Stimulated activated CD8-positive, alpha-beta memory T cell treated with anti-CD3 and anti-CD28 coated beads, Interleukin-2, amount 100 ng/mL, for 48 hours (primary cell): ENCODE measurements around the gene TP53TG3B.
"Not testable (repeated sequence)": the region's sequence is repeated elsewhere in the genome, so short reads cannot be mapped to it uniquely, and the experiment has no call there.

Experiments
- DNase-seq, 2 donors: peaks; one replicate each; pipeline ENCODE4 v3.0.0-alpha.2; 2020; ENCODE audit warnings: low read depth in 2 of 2

Gene TP53TG3B

GRCh38 chr16:33360541-33360940 is at the start of gene TP53TG3B:
TSS of gene TP53TG3B (plus strand) at chr16:33360841. CDS start at chr16:33360909, 68 bp downstream.
- not testable (repeated sequence) for DNase-seq

DNA sequence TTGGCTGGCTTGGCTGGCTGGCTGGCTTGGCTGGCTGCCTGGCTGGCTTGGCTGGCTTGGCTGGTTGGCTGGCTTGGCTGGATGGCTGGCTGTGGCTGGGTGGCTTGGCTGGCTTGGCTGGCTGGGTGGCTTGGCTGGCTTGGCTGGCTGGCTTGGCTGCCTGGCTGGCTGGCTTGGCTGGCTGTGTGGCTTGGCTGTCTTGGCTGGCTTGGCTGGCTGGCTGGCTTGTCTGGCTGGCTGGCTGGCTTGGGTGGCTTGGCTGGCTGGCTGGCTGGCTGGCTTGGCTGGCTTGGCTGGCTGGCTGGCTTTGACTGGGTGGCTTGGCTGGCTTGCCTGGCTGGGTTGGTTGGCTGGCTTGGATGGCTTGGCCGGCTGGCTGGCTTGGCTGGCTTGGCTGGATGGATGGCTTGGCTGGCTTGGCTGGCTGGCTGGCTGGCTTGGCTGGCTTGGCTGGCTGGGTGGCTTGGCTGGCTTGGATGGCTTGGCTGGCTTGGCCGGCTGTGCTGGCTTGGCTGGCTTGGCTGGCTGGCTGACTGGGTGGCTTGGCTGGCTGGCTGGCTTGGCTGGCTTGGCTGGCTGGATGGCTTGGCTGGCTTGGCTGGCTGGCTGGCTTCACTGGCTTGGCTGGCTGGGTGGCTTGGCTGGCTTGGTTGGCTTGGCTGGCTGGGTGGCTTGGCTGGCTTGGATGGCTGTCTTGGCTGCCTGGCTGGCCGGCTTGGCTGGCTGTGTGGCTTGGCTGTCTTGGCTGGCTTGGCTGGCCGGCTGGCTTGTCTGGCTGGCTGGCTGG is 24.2 kb upstream of the TP53TG3B start:
- peak in 1 of 2 donors; percentile 21 for DNase-seq

GRCh38 chr16:33337627-33338542 is 22.8 kb upstream of the TP53TG3B start:
- not testable (repeated sequence) for DNase-seq

- DNase-seq: not testable (repeated sequence)
These were observed 22.1 kb upstream of the TP53TG3B start for GRCh38 chr16:33338543-33338951.

GRCh38 chr16:33339093-33340061 is 21.3 kb upstream of the TP53TG3B start:
- DNase-seq: not testable (repeated sequence)
